MCF 10A (cell line): Measurements from ENCODE around the gene CDH12. TPM values are rescaled to one million over a fixed set of nuclear protein-coding genes. Genes with fewer than 3 reads are reported as not detected.

ENCODE experiments used
- BruUV-seq: library from RNA; stranded (reverse); fragments of 400-500 nt; replicated peaks from 2 replicates; lab custom pipeline; 2021; lab: Mats Ljungman, UMichigan
- CTCF ChIA-PET: fragments of 300-600 bp; sonication (Branson Sonifier 250); formaldehyde crosslinking; extraction: SDS; loops from one replicate; lab custom pipeline; 2021; ENCODE audit warnings: antibody characterized with exemption, inconsistent platforms; lab: Yijun Ruan, JAX
- POLR2A ChIA-PET: fragments of 300-600, 350-650 bp; sonication (Branson Sonifier 250); formaldehyde crosslinking; extraction: SDS; loops from one replicate; lab custom pipeline; 2020; ENCODE audit warnings: antibody characterized with exemption, inconsistent platforms; lab: Yijun Ruan, JAX
- DNase-seq: peaks from one replicate; pipeline ENCODE4 v3.0.0-alpha.2; 2018; ENCODE audit not compliant: unreplicated experiment
- H3K27ac Mint-ChIP-seq: one replicate; pipeline ENCODE4 v1.8.0; 2022; ENCODE audit warnings: mild to moderate bottlenecking, low read depth, mixed read lengths; ENCODE audit not compliant: unreplicated experiment
- H3K27me3 Mint-ChIP-seq: one replicate; pipeline ENCODE4 v1.8.0; 2022; ENCODE audit warnings: mixed read lengths; ENCODE audit not compliant: insufficient read depth, unreplicated experiment
- H3K36me3 Mint-ChIP-seq: one replicate; pipeline ENCODE4 v1.8.0; 2022; ENCODE audit warnings: mild to moderate bottlenecking, moderate library complexity, mixed read lengths; ENCODE audit not compliant: insufficient read depth, unreplicated experiment
- H3K4me1 Mint-ChIP-seq: one replicate; pipeline ENCODE4 v1.8.0; 2022; ENCODE audit warnings: mixed read lengths; ENCODE audit not compliant: insufficient read depth, unreplicated experiment
- H3K4me3 Mint-ChIP-seq: one replicate; pipeline ENCODE4 v1.8.0; 2022; ENCODE audit warnings: mild to moderate bottlenecking, moderate library complexity, mixed read lengths; ENCODE audit not compliant: unreplicated experiment
- H3K9me3 Mint-ChIP-seq: one replicate; pipeline ENCODE4 v1.8.0; 2022; ENCODE audit warnings: mixed read lengths; ENCODE audit not compliant: unreplicated experiment
- CTCF ChIP-seq: fragments of 200-600 bp; IDR thresholded peaks from one replicate; pipeline ENCODE4 v1.8.0; 2022; ENCODE audit warnings: antibody characterized with exemption, mild to moderate bottlenecking; ENCODE audit not compliant: unreplicated experiment
- intact Hi-C: fragments of 100-400 bp; cut with micrococcal nuclease; formaldehyde crosslinking; loops from 2 replicates; pipeline ENCODE4 v1.14.1; 2022
- total RNA-seq: library from RNA; stranded (reverse); gene quantifications from 2 replicates; pipeline ENCODE4 v1.2.3, GENCODE V29; 2022

Gene CDH12
- total RNA-seq, 1 experiment from 2014 or later: not detected

GRCh38 chr5:22554475-22554874 lies 298.7 kb downstream of the CDH12 start:
- H3K36me3 Mint-ChIP-seq: no peaks in the 10 kb centered on the region
- no peak overlapping the region for H3K27ac Mint-ChIP-seq
- H3K4me3 Mint-ChIP-seq: no peak overlapping the region
- CTCF ChIA-PET: no interaction called here
- POLR2A ChIA-PET: no interaction called here
- no peak for DNase-seq
- peaks cover 6% of the 10 kb centered on the region for H3K4me1 Mint-ChIP-seq
- TF ChIP-seq CTCF: no peak
- intact Hi-C loops: no loop called here
- H3K9me3 Mint-ChIP-seq: no peaks in the 10 kb centered on the region
- no TSS peak for BruUV-seq
- no peaks in the 10 kb centered on the region for H3K27me3 Mint-ChIP-seq

GRCh38 chr5:22549876-22550671 lies 303.1 kb downstream of the CDH12 start:
- H3K9me3 Mint-ChIP-seq: no peaks in the 10 kb centered on the region
- no peak for TF ChIP-seq CTCF
- no peaks in the 10 kb centered on the region for H3K27me3 Mint-ChIP-seq
- CTCF ChIA-PET: interaction anchor here (0.6 kb wide), 1 partner anchor 8 kb away, joined by 4 read pairs; no protein-coding TSS in a partner anchor
- POLR2A ChIA-PET: interaction anchor here (1.0 kb wide), 1 partner anchor 10 kb away, joined by 3 read pairs; no protein-coding TSS in a partner anchor
- intact Hi-C loops: no loop called here
- H3K4me1 Mint-ChIP-seq: no peaks in the 10 kb centered on the region
- no peak overlapping the region for H3K4me3 Mint-ChIP-seq
- BruUV-seq: no TSS peak
- H3K36me3 Mint-ChIP-seq: no peaks in the 10 kb centered on the region
- no peak for DNase-seq
- H3K27ac Mint-ChIP-seq: no peak overlapping the region

- no TSS peak for BruUV-seq
- Mint-ChIP-seq H3K36me3 (no peaks in the 10 kb centered on the region), H3K4me3 (no peak overlapping the region), H3K27me3 (no peaks in the 10 kb centered on the region), H3K4me1 (no peaks in the 10 kb centered on the region), H3K27ac (no peak overlapping the region), H3K9me3 (no peaks in the 10 kb centered on the region)
- ChIA-PET CTCF (no interaction called here), POLR2A (no interaction called here)
- DNase-seq: no peak
- intact Hi-C loops: no loop called here
- TF ChIP-seq CTCF: no peak
Measured at GRCh38 chr5:22542340-22542739, 310.8 kb downstream of the CDH12 start.

- Mint-ChIP-seq H3K4me3 (no peak overlapping the region), H3K36me3 (no peaks in the 10 kb centered on the region), H3K27me3 (no peaks in the 10 kb centered on the region), H3K4me1 (no peaks in the 10 kb centered on the region), H3K27ac (no peak overlapping the region), H3K9me3 (no peaks in the 10 kb centered on the region)
- ChIA-PET POLR2A (no interaction called here), CTCF (interaction anchor here (0.7 kb wide), 1 partner anchor 151 kb away, joined by 3 read pairs; no protein-coding TSS in a partner anchor)
- no TSS peak for BruUV-seq
- DNase-seq: peak; percentile 8
- no peak for TF ChIP-seq CTCF
- intact Hi-C loops: no loop called here
Measured at GRCh38 chr5:22541037-22541436, 312.1 kb downstream of the CDH12 start.
